ENCODE measurements around the gene HIVEP3. TPM values are rescaled to one million over a fixed set of nuclear protein-coding genes. Genes with fewer than 3 reads are reported as not detected.
"Not testable (repeated sequence)": the region's sequence is repeated elsewhere in the genome, so short reads cannot be mapped to it uniquely, and the experiment has no call there.

Gene HIVEP3
- total and polyA plus RNA-seq, 2 donors (not counting 1 experiment from before 2014, with no cell fraction given) = 2.0 to 5.1 TPM

- Histone ChIP-seq H3K4me2 (replicated peaks; ENCODE audit: low read depth, low read length, poor library complexity, severe bottlenecking) (no peak overlapping the region), H3K9ac (ENCODE audit: low read length) (no peak overlapping the region), H4K20me1 (ENCODE audit: control insufficient read depth, insufficient read depth, low read length, poor library complexity, severe bottlenecking) (no peaks in the 10 kb centered on the region), H3K36me3 (replicated peaks in 1 of 2; ENCODE audit: control extremely low read depth in 1 of 2, control insufficient read depth in 1 of 2, extremely low read depth in 1 of 2, insufficient read depth in 2 of 2, low read length in 1 of 2) (no peaks in the 10 kb centered on the region), H3K9me3 (ENCODE audit: control extremely low read depth in 1 of 3, control insufficient read depth in 2 of 3, insufficient read depth in 1 of 3, low read length in 2 of 3) (peaks cover 0 to 7% (median 2%) of the 10 kb centered on the region in 3 donors), H3K27ac (ENCODE audit: low read length in 2 of 2) (no peak overlapping the region), H3K27me3 (replicated peaks in 1 of 4; ENCODE audit: control extremely low read depth in 1 of 4, control insufficient read depth in 3 of 4, insufficient read depth in 4 of 4, low read length in 3 of 4) (peaks cover 0 to 4% (median 2%) of the 10 kb centered on the region in 4 experiments), H2AFZ (ENCODE audit: insufficient read depth, low read depth, low read length, poor library complexity, severe bottlenecking) (no peak overlapping the region), H3K4me3 (ENCODE audit: control extremely low read depth in 1 of 5, extremely low read depth in 1 of 5, insufficient read depth in 1 of 5, low read depth in 2 of 5, low read length in 4 of 5) (no peak overlapping the region), H3K79me2 (ENCODE audit: control insufficient read depth, insufficient read depth, low read length) (no peaks in the 10 kb centered on the region), H3K4me1 (ENCODE audit: control insufficient read depth in 2 of 2, insufficient read depth in 2 of 2, low read length in 2 of 2) (peaks cover 2 to 4% of the 10 kb centered on the region in 2 donors)
- ATAC-seq (ENCODE audit: low read depth) (no peak), DNase-seq (no peak)
- ChIA-PET POLR2A (no interaction called here), CTCF (no interaction called here)
- Mint-ChIP-seq H3K9me3 (ENCODE audit: insufficient read depth) (peaks cover 5% of the 10 kb centered on the region), H3K27ac (no peak overlapping the region), H3K4me1 (peaks cover 4% of the 10 kb centered on the region), H3K4me3 (no peak overlapping the region), H3K27me3 (peaks cover 27% of the 10 kb centered on the region)
- TF ChIP-seq CTCF (IDR thresholded peaks at IDR 0.05) (no peak), EZH2 (IDR thresholded peaks at IDR 0.05; ENCODE audit: borderline replicate concordance, insufficient read depth, low read depth, low read length, poor library complexity, severe bottlenecking) (no peak)
- intact Hi-C loops (cut with micrococcal nuclease) = no loop called here
- WGBS (ENCODE audit: insufficient coverage) = 100% methylated on average over 2 of the region's 2 CpGs
Observed at GRCh38 chr1:41924911-41925310, 6.2 kb upstream of the HIVEP3 start.

- H4K20me1 ChIP-seq (ENCODE audit: control insufficient read depth, insufficient read depth, low read length, poor library complexity, severe bottlenecking); H3K9me3 Mint-ChIP-seq (ENCODE audit: insufficient read depth); H3K79me2 ChIP-seq (ENCODE audit: control insufficient read depth, insufficient read depth, low read length); H3K4me3 ChIP-seq (ENCODE audit: control extremely low read depth in 1 of 5, extremely low read depth in 1 of 5, insufficient read depth in 1 of 5, low read depth in 2 of 5, low read length in 4 of 5); H3K27ac Mint-ChIP-seq; H3K27ac ChIP-seq (ENCODE audit: low read length in 2 of 2); H3K9ac ChIP-seq (ENCODE audit: low read length); ATAC-seq (ENCODE audit: low read depth); CTCF ChIA-PET; H3K4me2 ChIP-seq (replicated peaks; ENCODE audit: low read depth, low read length, poor library complexity, severe bottlenecking); DNase-seq; H3K9me3 ChIP-seq (ENCODE audit: control extremely low read depth in 1 of 3, control insufficient read depth in 2 of 3, insufficient read depth in 1 of 3, low read length in 2 of 3); H2AFZ ChIP-seq (ENCODE audit: insufficient read depth, low read depth, low read length, poor library complexity, severe bottlenecking); H3K4me3 Mint-ChIP-seq; H3K36me3 ChIP-seq (replicated peaks in 1 of 2; ENCODE audit: control extremely low read depth in 1 of 2, control insufficient read depth in 1 of 2, extremely low read depth in 1 of 2, insufficient read depth in 2 of 2, low read length in 1 of 2); intact Hi-C loops (cut with micrococcal nuclease): not testable (repeated sequence)
- POLR2A ChIA-PET = interaction anchor here (0.7 kb wide), 1 partner anchor 358 kb away, joined by 3 read pairs; no protein-coding TSS in a partner anchor
- Mint-ChIP-seq H3K27me3 (peaks cover 41% of the 10 kb centered on the region), H3K4me1 (peaks cover 33% of the 10 kb centered on the region)
- Histone ChIP-seq H3K4me1 (ENCODE audit: control insufficient read depth in 2 of 2, insufficient read depth in 2 of 2, low read length in 2 of 2) (peaks cover 31 to 34% of the 10 kb centered on the region in 2 donors), H3K27me3 (replicated peaks in 1 of 4; ENCODE audit: control extremely low read depth in 1 of 4, control insufficient read depth in 3 of 4, insufficient read depth in 4 of 4, low read length in 3 of 4) (peaks cover 0 to 32% (median 22%) of the 10 kb centered on the region in 4 experiments)
- no CpG with 5 or more reads among the region's 2 CpGs for WGBS (ENCODE audit: insufficient coverage)
Observed at GRCh38 chr1:41921271-41921670, 2.5 kb upstream of the HIVEP3 start.
